Hematopoietic multipotent progenitor cell treated with erythropoietin and hydrocortisone succinate and interleukin-3 and kit ligand, for 8 days (in vitro differentiated cells): Measurements from ENCODE around the gene SOAT1.
"Not testable (repeated sequence)": the region's sequence is repeated elsewhere in the genome, so short reads cannot be mapped to it uniquely, and the experiment has no call there.

Source experiments
- DNase-seq: peaks from one replicate; pipeline ENCODE4 v3.0.0-alpha.2; 2015

The SOAT1 gene

DNA sequence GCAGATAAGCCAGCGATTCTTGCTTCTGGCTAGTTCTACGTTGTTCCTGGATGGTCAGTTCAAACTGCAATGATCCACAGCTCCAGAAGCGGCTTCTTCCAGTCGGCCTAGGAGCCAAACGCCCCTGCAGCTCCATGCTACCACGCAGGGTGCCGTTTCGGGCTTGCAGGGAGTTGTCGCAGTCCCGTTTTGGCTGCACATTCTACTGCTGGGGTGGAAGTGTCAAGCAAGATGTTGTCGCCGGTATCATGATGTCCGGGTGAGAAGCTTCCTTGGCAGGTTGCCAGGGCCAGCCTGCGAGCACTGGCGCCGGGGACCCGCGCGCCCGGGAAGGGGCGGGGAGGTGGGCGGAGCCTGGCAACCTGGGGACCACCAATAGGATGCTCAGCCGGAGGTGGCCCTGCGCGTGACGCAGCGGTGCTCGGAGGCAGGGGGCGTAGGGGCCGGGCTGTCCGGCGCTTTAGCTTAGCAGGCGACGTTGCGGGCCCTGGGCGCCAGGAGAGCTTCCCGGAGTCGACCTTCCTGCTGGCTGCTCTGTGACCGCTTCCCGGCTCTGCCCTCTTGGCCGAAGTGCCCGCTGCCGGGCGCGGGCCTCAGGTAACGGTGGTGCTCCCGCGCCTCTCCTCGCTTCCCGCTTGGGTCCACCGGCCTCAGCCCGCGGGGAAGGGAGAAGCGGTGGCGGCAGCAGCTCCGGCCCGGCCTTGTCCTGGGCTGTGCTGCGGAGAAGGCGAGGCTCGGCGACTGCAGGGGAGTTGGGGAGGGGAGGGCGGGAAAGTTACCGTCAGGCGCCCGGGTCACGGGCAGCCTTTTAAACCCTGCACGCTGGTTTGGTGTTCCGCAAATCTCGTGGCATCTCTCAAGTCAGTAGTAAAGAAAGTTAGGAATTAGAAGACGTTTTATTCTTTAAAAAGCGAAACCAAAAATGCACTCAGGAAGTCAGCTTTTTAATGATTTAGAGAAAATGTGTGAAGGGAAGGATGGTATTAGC lies at the start of gene SOAT1:
Gene SOAT1 (plus strand): TSS at position 458 of the 988 bp plus-strand sequence. CDS start 8,888 bp downstream, outside the sequence.
- peak; percentile 92 for DNase-seq

DNA sequence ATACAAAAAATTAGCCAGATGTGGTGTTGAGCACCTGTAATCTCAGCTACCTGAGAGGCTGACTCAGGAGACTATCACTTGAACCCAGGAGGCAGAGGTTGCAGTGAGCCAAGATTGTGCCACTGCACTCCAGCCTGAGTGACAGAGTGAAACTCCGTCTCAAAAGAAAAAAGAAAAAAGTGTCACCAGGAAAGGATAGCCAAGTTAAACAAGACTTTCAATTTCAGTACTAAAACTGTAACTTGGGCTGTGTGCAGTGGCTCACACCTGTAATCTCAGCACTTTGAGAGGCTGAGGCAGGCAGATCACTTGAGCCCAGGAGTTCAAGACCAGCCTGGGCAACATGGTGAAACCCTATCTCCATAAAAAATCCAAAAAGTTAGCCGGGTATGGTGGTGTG lies 48.2 kb upstream of the SOAT1 start:
- DNase-seq: not testable (repeated sequence)

GRCh38 chr1:179247923-179248322 lies 45.7 kb upstream of the SOAT1 start:
- DNase-seq: no peak

DNA sequence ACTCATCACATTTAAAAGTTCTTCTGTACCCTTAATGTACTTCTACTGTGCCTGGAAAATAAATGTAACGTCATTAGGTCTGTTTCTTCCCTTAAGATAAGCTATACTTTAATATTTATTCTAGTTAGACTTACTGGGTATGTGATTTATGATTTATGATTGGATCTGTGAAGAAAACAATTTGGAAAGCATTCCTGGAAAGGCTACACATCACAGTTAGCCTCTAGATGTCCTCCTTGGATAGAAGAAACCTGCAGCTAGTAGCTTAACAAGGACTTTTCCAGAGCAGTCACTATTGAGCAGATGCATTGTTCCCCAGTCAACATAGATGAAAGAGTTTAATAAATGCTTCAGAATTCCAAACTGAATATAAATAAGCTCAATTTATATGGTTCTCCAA lies 41.9 kb upstream of the SOAT1 start:
- DNase-seq: no peak

GRCh38 chr1:179252606-179253005 lies 41.0 kb upstream of the SOAT1 start:
- DNase-seq: no peak

GRCh38 chr1:179253286-179253972 lies 40.2 kb upstream of the SOAT1 start:
- DNase-seq: no peak

- no peak for DNase-seq
Measured at GRCh38 chr1:179262183-179262582, 31.4 kb upstream of the SOAT1 start.

DNA sequence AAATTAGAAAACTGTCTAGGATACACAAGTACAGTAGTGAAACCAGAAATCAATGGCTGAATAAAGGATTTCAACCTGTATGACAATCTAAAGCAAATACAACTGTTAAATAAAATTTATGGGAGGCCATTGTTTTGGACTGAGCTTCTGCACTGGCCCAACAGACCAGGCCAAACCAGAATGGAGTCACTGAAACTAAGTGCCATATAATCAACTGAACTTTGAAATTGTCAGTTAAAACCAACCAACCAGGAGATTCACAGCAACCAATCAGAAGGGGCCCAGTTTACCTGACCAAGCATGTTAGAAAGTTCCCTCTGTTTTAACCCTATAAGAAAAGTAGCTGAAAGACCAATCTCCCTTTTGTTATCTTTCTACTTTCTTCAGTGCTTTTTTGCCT lies 30.5 kb upstream of the SOAT1 start:
- no peak for DNase-seq

DNA sequence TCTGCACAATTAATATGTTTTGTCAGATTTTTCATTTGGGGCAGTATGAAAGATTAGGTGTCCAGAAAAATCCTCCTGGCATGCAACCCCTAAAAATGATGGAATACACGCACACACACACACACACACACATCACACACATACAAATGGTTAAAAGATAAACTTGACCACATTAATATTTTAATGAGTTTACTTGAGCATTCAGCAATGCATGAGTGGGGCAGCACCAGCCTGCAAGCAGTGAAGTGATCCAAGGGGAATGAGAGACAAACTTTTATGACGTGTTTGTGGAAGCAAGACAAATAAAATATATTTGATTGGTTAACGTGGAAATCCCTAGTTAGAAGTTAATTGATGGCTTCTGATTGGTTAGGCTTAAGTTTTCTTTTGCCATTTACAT lies 29.1 kb upstream of the SOAT1 start:
- DNase-seq: no peak

DNA sequence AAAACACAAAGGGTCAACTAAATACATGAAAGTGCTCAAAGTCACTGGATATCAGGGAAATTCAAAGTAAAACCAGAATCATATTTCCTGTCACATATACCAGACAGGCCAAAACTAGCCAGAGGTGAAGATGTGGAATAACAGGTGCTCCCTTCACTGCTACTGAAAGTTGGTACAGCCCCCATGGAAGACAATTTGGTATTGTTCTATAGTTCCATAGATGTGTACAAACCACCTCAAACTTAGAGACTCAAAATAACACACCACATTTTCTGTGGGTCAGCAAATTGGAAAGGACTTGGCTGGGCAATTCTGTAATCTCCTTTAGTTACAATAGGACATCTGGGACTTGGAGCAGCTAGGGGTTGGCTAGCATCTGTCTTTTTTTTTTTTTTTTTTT lies 24.5 kb upstream of the SOAT1 start:
- no peak for DNase-seq

DNA sequence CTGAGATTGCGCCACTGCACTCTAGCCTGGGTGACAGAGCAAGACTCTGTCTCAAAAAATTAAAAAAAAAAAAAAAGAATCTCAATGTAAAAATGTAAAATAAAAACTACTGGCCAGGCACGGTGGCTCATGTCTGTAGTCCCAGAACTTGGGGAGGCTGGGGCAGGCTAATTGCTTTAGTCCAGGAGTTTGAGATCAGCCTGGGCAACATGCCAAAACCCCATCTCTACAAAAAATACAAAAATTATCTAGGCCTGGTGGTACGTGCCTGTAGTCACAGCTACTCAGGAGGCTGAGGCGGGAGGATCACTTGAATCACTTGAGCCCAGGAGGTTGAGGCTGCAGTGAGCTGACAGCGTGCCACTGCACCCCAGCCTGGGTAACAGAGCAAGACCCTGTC lies 19.2 kb upstream of the SOAT1 start:
- DNase-seq: peak; percentile 16

- no peak for DNase-seq
Measured at GRCh38 chr1:179278920-179279319, 14.7 kb upstream of the SOAT1 start.

DNA sequence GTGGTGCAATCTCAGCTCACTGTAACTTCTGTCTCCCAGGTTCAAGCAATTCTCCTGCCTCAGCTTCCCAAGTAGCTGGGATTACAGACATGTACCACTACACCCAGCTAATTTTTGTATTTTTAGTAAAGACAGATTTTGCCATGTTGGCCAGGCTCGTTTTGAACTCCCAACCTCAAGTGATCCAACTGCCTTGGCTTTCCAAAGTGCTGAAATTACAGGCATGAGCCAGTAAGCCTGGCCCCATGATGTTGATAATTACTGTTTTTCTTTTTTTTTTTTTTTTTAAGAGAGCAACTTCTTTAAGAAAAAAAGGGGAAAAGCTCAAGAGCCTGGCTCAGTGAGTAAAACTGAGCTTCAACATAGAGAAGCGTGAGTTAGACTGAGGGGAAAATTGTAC lies 9.6 kb upstream of the SOAT1 start:
- DNase-seq: no peak

GRCh38 chr1:179287946-179288345 lies 5.7 kb upstream of the SOAT1 start:
- no peak for DNase-seq

GRCh38 chr1:179288977-179289376 lies 4.6 kb upstream of the SOAT1 start:
- DNase-seq: no peak

- no peak for DNase-seq
Measured at GRCh38 chr1:179295164-179295755, 1.7 kb downstream of the SOAT1 start.

DNA sequence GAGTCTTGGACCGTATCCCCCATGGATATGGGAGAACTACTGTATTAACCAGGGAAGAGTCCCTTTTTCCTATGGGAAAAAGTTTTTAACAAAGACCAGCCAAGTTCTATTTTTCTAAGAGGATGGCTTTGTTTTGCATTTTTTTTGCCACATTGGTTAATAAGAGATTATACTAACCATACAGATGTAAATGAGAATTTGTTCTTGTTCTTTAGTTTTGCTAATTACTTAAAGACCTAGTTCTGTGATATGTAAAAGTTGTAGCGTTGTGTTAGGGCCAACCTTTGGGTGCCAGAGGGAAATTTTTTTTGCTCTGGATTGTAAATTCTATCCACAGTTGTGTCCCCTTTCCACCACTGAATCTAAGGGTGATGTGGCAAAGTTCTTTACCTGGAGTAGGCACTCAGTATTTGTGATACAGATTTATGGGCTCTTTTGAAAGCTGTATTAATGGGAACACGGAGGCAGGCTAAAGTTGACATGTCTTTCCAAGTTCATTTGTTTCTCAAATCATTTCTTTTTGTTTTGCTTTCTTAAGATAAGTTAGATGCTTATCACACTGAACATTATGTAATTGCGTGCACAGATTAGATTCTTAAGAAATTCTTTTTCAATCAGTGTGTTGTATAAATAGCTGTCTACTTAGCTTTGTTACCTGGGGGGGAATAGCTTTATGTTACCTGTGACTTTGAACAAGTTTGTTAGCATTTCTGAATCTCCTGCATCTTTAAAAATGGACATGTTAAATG lies 2.9 kb downstream of the SOAT1 start:
- DNase-seq: no peak

- DNase-seq: no peak
Measured at GRCh38 chr1:179297105-179297378, 3.4 kb downstream of the SOAT1 start.

DNA sequence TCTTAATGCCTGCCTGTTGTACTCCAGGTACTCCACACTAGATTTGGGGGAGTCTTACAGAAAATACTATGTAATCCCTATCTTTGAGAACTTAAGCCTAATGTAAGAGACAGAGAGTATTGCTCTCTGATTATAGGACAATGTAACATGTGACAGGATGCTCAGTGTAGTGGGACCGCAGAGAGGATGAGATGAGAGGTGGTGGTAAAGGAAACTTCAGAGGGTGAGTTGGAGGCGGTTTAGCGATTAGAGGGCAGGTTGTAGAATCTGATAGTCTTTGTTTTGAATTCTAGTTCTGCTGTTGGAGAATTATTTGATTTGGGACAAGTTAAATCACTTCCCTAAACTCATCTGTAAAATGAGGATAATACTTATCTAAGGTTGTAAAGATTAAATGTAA lies 5.4 kb downstream of the SOAT1 start:
- no peak for DNase-seq

- no peak for DNase-seq
Measured at GRCh38 chr1:179300112-179300511, 6.5 kb downstream of the SOAT1 start.

DNA sequence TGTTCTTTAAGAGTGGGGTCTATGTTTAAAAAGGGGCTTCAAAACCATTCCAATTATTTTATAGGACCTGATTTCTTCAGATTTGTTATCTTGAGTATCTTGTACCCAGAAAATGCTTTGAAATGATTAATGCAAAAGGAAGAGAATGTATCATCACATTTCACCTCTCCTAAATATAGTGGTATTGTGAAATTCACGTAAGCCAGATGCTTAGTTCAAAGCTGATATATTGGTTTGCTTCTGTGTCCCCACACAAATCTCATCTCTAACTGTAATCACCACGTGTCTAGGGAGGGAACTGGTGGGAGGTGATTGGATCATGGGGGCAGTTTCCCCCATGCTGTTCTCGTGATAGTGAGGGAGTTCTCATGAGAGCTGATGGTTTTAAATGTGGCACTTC lies 8.5 kb downstream of the SOAT1 start:
- no peak for DNase-seq

DNA sequence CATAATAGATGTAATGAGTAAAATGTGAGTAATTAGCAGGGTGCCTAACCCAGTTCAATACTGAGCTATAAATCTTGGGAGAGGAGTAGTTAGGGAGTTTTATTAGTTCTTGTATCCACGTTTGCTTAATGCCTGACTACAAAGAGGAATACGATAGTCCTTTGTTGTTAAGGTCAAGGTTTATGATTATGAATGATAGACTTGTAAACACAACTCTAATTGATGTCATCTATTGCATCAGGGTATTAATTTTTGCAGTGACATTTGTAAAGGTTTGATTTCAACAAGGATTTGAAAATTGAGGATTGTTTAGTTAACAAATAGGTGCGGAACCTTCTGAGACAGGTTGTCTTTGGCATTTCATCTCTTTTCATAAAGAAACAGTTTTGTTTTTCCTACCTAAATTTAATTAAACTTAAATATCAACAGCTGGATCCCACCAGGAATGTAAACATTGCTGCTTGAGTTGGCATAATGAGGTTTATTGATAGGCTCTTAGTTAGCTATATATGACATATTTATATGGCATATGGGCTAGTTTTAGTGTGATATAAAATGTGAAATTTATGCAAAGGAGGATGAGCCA lies 9.7 kb downstream of the SOAT1 start:
- no peak for DNase-seq

GRCh38 chr1:179305450-179305849 lies 11.9 kb downstream of the SOAT1 start:
- DNase-seq: no peak
